ENCODE data around the gene ZNF420.
"Not testable (repeated sequence)": the region's sequence is repeated elsewhere in the genome, so short reads cannot be mapped to it uniquely, and the experiment has no call there.

ZNF420 gene

DNA sequence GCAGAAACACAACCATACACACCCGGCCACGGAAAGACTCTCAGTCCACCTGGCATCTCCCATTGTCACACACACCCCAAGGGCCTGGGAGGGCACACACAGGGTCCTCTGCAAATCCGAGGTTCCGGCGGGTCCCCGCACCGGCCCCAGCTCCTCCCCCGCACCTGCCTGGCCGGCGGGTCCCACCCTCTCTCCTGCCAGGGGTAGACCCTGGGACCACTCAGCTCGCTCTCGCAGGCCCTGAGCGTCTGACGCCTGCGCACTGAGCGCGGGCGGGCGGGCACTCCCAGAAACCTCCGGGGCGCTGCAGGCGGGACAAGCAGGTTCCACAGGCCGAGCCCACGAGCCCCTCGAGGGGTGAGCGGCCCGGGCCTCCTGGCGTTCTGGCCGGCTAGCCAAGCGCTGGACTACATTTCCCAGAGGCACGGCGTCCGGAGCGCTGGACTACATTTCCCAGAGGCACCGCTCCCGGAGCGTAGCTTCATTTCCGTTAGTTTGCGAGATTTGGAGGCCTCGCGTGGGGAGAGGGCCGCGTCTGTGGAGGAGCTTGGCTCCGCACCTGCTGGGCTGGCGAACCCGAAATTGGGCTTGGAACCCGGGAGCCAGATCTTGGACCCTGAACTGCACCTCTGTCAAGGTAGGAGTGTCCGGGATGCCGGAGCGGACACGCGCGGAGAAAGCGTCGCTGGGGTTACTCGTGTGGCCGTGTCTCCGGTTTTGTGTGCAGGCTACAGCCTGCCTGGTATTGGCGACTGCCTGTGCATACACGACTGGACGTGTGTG is at the start of gene ZNF420:
ZNF420 (plus strand) TSS at position 500 of the 783 bp plus-strand sequence. CDS start 10,686 bp downstream, outside the sequence.
- DNase-seq, result peak; percentile 95

GRCh38 chr19:37045140-37045539 is 33.1 kb upstream of the ZNF420 start:
- DNase-seq, result no peak

DNA sequence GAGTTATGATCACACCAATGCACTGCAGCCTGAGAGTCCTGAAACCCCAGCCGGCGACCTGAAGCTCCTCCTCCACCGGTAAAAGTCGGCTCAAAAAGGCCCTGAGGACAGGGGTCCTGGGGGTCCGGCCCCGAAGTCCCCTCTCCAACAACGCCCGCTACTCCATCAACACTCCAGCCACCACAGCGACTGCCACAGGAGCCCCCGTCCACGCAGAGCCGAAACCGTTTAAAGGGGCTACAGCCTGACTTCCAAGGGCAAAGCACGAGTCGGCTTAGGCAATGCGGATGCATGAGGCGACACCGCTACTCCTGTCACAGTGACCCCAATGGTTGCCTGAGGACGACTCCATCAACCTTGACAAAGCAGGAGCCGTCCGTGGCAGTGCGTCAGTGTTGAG is 22.9 kb upstream of the ZNF420 start:
- no peak for DNase-seq

DNA sequence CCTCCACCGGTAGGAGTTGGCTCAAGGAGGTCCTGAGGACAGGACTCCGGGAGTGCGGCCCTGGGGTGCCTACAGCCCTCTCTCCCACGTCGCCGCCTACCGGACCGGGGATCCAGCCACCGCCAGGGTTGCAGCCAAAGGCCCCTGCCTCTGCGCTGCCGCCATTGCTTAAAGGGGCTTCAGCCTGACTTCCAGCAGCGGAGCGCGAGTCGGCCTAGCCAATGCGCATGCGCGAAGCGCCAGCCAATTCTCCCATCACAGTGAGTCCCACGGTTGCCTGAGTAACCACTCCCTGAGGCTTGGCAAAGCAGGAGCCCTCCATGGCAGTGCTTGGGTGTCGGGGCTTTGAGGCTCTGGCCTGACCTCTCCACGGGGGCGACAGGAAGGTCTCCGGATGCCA is 21.5 kb upstream of the ZNF420 start:
- no peak for DNase-seq

DNA sequence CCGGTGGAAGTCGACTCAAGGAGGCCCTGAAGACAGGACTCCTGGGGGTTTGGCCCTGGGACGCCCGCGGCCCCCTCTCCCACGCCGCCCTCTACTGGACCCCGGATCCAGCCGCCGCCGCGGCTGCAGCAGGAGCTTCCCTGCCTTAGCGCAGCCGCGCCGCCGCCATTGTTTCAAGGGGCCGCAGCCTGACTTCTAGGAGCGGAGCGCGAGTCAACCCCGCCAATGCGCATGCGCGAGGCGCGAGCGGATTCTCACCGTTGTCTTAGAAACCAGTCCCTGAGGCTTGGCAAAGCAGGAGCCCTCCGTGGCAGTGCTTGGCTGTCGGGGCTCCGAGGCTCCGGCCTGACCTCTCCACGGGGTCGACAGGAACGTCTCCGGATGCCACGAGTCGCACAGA is 19.1 kb upstream of the ZNF420 start:
- DNase-seq, result no peak

- DNase-seq, result not testable (repeated sequence)
Measured at GRCh38 chr19:37064886-37065285, 13.3 kb upstream of the ZNF420 start.

GRCh38 chr19:37074111-37074510 is 4.1 kb upstream of the ZNF420 start:
- no peak for DNase-seq

DNA sequence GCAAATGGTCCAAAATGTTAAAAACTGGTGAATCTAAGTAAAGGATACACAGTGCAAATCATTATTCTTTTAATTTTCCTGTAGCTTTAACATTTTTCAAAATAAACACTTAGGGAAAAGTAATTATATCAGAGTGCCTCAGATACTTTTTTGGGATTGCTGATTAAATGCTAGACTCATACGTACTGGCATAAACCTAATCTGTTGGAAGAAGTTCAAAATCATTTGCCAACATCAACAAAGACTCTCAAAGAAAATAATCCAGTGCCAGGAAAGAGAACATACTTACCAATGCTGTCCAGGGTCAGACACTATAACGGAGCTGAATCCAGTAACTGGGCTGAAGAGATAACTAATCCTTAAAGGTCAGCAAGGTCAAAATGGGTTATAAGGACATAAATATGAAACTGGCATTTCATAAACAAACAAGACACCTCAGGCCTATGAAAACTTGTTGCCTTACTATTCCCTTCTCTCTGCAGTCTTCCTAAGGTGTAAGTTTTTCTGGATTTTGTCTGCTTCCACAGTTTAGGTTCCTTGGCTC is 3.3 kb upstream of the ZNF420 start:
- no peak for DNase-seq

GRCh38 chr19:37076524-37076923 is 1.7 kb upstream of the ZNF420 start:
- not testable (repeated sequence) for DNase-seq

GRCh38 chr19:37077501-37077933 is 716 bp upstream of the ZNF420 start:
- DNase-seq, result no peak

- no peak for DNase-seq
Measured at GRCh38 chr19:37078717-37079032, 442 bp downstream of the ZNF420 start.

GRCh38 chr19:37079238-37079637 is 1.0 kb downstream of the ZNF420 start:
- DNase-seq, result no peak

DNA sequence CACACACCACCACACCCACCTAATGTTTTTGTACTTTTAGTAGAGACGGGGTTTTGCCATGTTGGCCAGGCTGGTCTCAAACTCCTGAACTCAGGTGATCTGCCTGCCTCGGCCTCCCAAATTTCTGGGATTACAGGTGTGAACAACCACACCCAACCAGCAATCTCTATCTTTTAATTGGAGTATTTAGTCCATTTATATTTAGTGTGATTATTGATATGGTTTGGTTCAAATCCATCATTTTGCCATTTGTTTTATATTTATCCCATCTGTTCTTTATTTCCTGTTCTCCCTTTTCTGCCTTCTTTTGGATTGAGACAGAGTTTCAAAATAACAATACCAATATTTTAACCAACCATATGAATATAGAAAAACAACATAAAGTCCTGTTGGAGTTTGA is 4.1 kb downstream of the ZNF420 start:
- no peak for DNase-seq

DNA sequence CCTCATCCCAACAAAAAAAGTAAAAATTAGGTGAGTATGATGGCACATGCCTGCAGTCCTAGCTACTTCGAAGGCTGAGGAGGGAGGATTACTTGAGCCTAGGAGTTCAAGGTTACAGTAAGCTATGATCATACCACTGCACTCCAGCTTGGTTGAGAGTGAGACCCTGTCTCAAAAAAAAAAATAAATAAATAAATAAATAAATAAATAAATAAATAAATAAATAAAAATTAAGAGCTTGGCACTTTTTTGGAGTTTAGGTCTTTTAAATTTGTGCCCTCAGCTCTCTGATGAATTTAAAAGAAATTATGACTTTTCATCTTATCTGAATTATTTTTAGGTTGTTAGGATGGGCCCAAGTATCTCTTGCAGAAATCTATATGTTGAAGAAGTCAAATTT is 8.9 kb downstream of the ZNF420 start:
- DNase-seq, result no peak

DNA sequence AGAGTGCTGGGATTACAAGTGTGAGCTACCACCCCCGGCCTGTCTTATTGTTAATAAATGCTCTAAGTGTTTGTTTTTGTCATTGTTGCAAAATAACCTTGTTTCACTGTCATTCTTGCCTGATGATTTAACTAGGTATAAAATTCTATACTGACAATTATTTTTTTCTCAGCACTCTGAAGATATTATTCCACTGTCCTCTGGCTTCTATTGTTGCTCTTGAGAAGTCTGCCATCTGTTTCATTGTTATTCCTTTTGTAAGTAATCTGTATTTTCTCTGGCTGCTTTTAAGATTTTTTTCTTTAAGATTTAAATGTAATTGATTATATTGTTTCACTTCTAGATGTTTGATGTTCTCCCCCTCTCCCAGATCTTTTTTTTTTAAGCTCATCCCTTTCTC is 17.6 kb downstream of the ZNF420 start:
- DNase-seq, result no peak

- no peak for DNase-seq
Measured at GRCh38 chr19:37098570-37098969, 20.3 kb downstream of the ZNF420 start.

DNA sequence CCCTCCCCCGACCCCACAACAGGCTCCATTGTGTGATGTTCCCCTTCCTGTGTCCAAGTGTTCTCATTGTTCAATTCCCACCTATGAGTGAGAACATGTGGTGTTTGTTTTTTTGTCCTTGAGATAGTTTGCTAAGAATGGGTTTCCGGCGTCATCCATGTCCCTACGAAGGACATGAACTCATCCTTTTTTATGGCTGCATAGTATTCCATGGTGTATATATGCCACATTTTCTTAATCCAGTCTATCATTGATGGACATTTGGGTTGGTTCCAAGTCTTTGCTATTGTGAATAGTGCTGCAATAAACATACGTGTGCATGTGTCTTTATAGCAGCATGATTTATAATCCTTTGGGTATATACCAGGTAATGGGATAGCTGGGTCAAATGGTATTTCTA is 25.9 kb downstream of the ZNF420 start:
- DNase-seq, result not testable (repeated sequence)

GRCh38 chr19:37111753-37112152 is 33.5 kb downstream of the ZNF420 start:
- not testable (repeated sequence) for DNase-seq

- no peak for DNase-seq
Measured at GRCh38 chr19:37114001-37114400, 35.8 kb downstream of the ZNF420 start.

- not testable (repeated sequence) for DNase-seq
Measured at GRCh38 chr19:37122093-37122492, 43.9 kb downstream of the ZNF420 start.

- DNase-seq, result no peak
Measured at GRCh38 chr19:37127999-37128820, 50.0 kb downstream of the ZNF420 start.

DNA sequence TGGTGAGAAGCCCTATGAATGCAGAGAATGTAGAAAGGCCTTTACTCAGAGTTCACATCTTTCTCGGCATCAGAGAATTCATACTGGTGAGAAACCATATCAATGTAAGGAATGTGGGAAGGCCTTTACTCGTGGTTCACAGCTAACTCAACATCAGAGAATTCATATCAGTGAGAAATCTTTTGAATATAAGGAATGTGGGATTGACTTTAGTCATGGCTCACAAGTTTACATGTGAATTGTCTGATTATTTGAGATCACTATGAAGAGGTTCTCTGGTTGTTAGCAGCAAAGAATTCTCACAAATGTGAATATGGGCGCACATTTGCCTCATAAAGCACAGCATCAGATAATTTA is 50.6 kb downstream of the ZNF420 start:
- DNase-seq, result no peak

- DNase-seq, result no peak
Measured at GRCh38 chr19:37136111-37136510, 57.9 kb downstream of the ZNF420 start.

GRCh38 chr19:37148214-37148613 is 70.0 kb downstream of the ZNF420 start:
- no peak for DNase-seq

Data from CD4-positive, alpha-beta T cell treated with Interleukin-15 for 1 hour (primary cell).